Measurements from ENCODE around the gene PTGES2.

DNA sequence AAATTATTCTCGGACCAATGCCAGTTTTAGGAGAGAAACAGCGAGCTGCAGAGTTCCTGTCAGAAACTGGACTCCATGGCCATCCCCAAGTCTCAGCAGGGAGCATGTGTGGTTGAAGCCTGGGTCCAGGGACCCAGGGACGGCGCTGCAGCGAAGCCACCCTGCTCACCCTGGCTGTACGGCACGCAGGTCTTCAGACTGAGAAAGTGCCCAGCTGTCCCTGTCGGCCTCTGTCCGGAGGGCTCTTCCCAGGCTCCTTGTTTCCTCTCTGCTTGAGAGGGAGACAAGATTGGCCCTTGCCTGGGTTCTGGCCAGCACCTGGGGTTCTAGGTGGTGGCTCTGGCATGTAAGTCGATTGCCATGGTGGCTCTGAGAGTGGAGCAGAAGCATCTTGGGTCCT lies 26.9 kb downstream of the PTGES2 start:
- TF ChIP-seq EZH2phosphoT487 (IDR thresholded peaks at IDR 0.05; ENCODE audit: borderline replicate concordance, low read length), result no peak
- TF ChIP-seq, protein P1, sequence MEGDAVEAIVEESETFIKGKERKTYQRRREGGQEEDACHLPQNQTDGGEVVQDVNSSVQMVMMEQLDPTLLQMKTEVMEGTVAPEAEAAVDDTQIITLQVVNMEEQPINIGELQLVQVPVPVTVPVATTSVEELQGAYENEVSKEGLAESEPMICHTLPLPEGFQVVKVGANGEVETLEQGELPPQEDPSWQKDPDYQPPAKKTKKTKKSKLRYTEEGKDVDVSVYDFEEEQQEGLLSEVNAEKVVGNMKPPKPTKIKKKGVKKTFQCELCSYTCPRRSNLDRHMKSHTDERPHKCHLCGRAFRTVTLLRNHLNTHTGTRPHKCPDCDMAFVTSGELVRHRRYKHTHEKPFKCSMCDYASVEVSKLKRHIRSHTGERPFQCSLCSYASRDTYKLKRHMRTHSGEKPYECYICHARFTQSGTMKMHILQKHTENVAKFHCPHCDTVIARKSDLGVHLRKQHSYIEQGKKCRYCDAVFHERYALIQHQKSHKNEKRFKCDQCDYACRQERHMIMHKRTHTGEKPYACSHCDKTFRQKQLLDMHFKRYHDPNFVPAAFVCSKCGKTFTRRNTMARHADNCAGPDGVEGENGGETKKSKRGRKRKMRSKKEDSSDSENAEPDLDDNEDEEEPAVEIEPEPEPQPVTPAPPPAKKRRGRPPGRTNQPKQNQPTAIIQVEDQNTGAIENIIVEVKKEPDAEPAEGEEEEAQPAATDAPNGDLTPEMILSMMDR (IDR thresholded peaks at IDR 0.05; ENCODE audit: low read depth, low read length, poor library complexity, severe bottlenecking), result no peak
